DMS114 treated with DMSO at 0.1 percent for 48 hours (cell line): ENCODE data around the gene KLF11.
"Not testable (repeated sequence)": the region's sequence is repeated elsewhere in the genome, so short reads cannot be mapped to it uniquely, and the experiment has no call there.

ENCODE experiments used
- DNase-seq: peaks from one replicate; lab custom pipeline; 2025; ENCODE audit not compliant: unreplicated experiment; lab: John Stamatoyannopoulos, UW

The KLF11 gene

GRCh38 chr2:10022966-10023662, 20.2 kb upstream of the KLF11 start:
- DNase-seq = no peak

- no peak for DNase-seq
Measured at GRCh38 chr2:10026940-10027569, 16.3 kb upstream of the KLF11 start.

GRCh38 chr2:10027660-10028330, 15.6 kb upstream of the KLF11 start:
- DNase-seq = no peak

- DNase-seq = no peak
Measured at GRCh38 chr2:10028407-10028987, 14.9 kb upstream of the KLF11 start.

- DNase-seq = no peak
Measured at GRCh38 chr2:10028988-10029874, 14.1 kb upstream of the KLF11 start.

GRCh38 chr2:10029875-10030223, 13.5 kb upstream of the KLF11 start:
- no peak for DNase-seq

- no peak for DNase-seq
Measured at GRCh38 chr2:10030311-10030736, 13.0 kb upstream of the KLF11 start.

- DNase-seq = not testable (repeated sequence)
Measured at GRCh38 chr2:10030798-10031197, 12.6 kb upstream of the KLF11 start.

GRCh38 chr2:10031886-10032745, 11.2 kb upstream of the KLF11 start:
- DNase-seq = no peak

- no peak for DNase-seq
Measured at GRCh38 chr2:10032746-10033105, 10.6 kb upstream of the KLF11 start.

GRCh38 chr2:10033251-10034006, 9.9 kb upstream of the KLF11 start:
- no peak for DNase-seq

GRCh38 chr2:10034333-10035052, 8.9 kb upstream of the KLF11 start:
- no peak for DNase-seq

- DNase-seq = no peak
Measured at GRCh38 chr2:10035053-10035422, 8.3 kb upstream of the KLF11 start.

GRCh38 chr2:10035633-10036032, 7.7 kb upstream of the KLF11 start:
- no peak for DNase-seq

GRCh38 chr2:10036095-10036884, 7.1 kb upstream of the KLF11 start:
- DNase-seq = no peak

GRCh38 chr2:10038123-10038522, 5.2 kb upstream of the KLF11 start:
- no peak for DNase-seq

GRCh38 chr2:10038716-10039115, 4.6 kb upstream of the KLF11 start:
- DNase-seq = no peak
